Measurements from ENCODE around the gene WDR82.

GRCh38 chr3:52318186-52318816 is 39.9 kb upstream of the WDR82 start:
- TF ChIP-seq CTCF (IDR thresholded peaks at IDR 0.05) (no peak), POLR2A (IDR thresholded peaks at IDR 0.05) (no peak)

Measured in uterus (tissue), 2 donors.